GM19025 (cell line): ENCODE results near the gene TTC24.
A peak's percentile ranks its signal among the peaks of the same experiment; 100 is the strongest.
"Not testable (repeated sequence)": the region's sequence is repeated elsewhere in the genome, so short reads cannot be mapped to it uniquely, and the experiment has no call there.

Experiments
- ATAC-seq: cut with Tn5 transposase; IDR thresholded peaks from one replicate; pipeline ENCODE4 v1.9.1; 2021; ENCODE audit warnings: mild to moderate bottlenecking, low read depth, moderate library complexity; ENCODE audit not compliant: unreplicated experiment

Gene TTC24

GRCh38 chr1:156584813-156585212, 5.3 kb downstream of the TTC24 start:
- ATAC-seq = no peak

- ATAC-seq = no peak
These were observed 6.8 kb downstream of the TTC24 start for GRCh38 chr1:156586323-156586722.

- ATAC-seq = no peak
These were observed 7.5 kb downstream of the TTC24 start for GRCh38 chr1:156586892-156587477.

- not testable (repeated sequence) for ATAC-seq
These were observed 8.4 kb downstream of the TTC24 start for GRCh38 chr1:156587927-156588326.

- ATAC-seq = no peak
These were observed 10.0 kb downstream of the TTC24 start for GRCh38 chr1:156589546-156589945.

GRCh38 chr1:156590326-156591180, 11.0 kb downstream of the TTC24 start:
- ATAC-seq = no peak

- no peak for ATAC-seq
These were observed 11.6 kb downstream of the TTC24 start for GRCh38 chr1:156591181-156591431.

GRCh38 chr1:156591432-156592157, 12.1 kb downstream of the TTC24 start, which contains the start of gene NAXE:
TSS of gene NAXE (plus strand) at chr1:156591776. CDS start at chr1:156591805, 29 bp downstream.
- ATAC-seq = peak; percentile 89

GRCh38 chr1:156592158-156592909, 12.8 kb downstream of the TTC24 start:
- no peak for ATAC-seq

GRCh38 chr1:156592910-156593660, 13.6 kb downstream of the TTC24 start:
- ATAC-seq = no peak

GRCh38 chr1:156593661-156593989, 14.1 kb downstream of the TTC24 start:
- no peak for ATAC-seq

- no peak for ATAC-seq
These were observed 14.7 kb downstream of the TTC24 start for GRCh38 chr1:156594190-156594589.

- ATAC-seq = no peak
These were observed 15.5 kb downstream of the TTC24 start for GRCh38 chr1:156595016-156595415.

- ATAC-seq = no peak
These were observed 16.9 kb downstream of the TTC24 start for GRCh38 chr1:156596426-156596825.

- ATAC-seq = no peak
These were observed 18.6 kb downstream of the TTC24 start for GRCh38 chr1:156598125-156598524.

GRCh38 chr1:156598731-156599432, 19.4 kb downstream of the TTC24 start:
- ATAC-seq = no peak

- peak; percentile 53 for ATAC-seq
These were observed 20.3 kb downstream of the TTC24 start for GRCh38 chr1:156599811-156600210.

- no peak for ATAC-seq
These were observed 21.2 kb downstream of the TTC24 start for GRCh38 chr1:156600733-156601121.

GRCh38 chr1:156601122-156601830, 21.8 kb downstream of the TTC24 start, which contains the start of gene GPATCH4:
TSS of gene GPATCH4 (minus strand) at chr1:156601479.
- peak; percentile 50 for ATAC-seq
